Endometrium (tissue), 2 donors: ENCODE measurements around the gene GNB1L.

Experiments used
- FAIRE-seq: peaks from 2 replicates; lab custom pipeline; 2012; peaks lifted over from hg19 to GRCh38; lab: Jason Lieb, UNC
- donor health status: control.
- donor health status: control.

Gene GNB1L

DNA sequence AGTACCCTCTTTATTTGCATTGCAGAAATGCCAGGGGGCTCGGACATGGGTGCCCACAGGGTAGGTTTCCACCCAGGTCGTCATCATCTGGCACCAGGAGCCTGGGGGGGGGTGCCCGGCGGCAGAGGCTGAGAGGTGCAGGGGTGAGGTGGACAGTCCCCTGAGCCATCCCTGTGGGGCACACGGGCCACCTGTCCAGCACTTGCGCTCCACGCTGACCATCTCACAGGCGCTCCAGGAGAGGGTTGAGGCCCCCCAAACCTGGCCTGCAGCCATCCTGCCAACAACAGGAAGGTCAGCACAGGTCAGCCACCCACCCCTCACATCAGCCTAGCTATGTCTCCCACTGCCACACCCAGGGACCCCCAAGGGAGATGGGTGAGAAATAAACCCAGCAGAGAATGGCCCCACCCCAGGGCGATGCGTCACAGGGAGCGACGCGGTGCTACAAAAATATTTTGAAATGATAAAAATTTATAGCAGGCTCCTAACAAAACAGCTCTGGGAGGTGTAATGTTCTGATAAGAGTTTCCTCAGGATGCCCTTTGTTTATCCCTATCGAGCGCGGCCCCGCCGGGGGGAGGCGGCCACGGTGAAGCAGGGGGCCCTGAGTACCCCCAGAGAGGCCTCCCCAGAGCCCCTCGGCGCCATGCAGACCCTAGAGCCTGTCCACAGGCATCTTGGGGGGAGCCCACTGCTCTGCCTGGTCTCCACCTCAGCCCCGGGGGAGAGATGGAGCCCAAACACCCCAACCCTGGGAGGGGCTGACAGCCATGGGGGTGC lies 21.0 kb upstream of the GNB1L start:
- FAIRE-seq, result no peak

DNA sequence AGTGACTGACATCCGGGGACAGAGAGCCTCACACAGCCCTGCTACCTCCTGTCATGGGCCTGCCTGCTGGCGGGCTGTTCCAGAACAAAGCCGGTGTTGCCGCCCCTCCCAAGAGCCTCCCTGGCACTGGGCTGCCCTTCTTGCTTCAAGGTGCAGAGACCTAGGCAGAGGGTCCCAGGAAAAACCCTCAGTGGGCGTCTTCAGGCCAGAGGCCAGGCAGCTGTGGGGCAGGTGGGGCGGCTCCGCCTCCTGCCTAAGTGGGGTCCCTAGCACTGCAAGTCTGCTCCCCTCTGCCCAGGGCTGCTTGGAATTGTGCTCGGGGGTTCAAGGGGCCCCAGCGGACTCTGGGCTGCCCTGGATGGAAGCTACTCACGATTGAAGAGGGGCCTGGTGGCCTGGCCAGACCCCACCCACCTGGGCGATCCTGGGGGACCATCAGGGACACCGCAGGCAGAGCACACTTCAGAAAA lies 20.4 kb upstream of the GNB1L start:
- no peak for FAIRE-seq

DNA sequence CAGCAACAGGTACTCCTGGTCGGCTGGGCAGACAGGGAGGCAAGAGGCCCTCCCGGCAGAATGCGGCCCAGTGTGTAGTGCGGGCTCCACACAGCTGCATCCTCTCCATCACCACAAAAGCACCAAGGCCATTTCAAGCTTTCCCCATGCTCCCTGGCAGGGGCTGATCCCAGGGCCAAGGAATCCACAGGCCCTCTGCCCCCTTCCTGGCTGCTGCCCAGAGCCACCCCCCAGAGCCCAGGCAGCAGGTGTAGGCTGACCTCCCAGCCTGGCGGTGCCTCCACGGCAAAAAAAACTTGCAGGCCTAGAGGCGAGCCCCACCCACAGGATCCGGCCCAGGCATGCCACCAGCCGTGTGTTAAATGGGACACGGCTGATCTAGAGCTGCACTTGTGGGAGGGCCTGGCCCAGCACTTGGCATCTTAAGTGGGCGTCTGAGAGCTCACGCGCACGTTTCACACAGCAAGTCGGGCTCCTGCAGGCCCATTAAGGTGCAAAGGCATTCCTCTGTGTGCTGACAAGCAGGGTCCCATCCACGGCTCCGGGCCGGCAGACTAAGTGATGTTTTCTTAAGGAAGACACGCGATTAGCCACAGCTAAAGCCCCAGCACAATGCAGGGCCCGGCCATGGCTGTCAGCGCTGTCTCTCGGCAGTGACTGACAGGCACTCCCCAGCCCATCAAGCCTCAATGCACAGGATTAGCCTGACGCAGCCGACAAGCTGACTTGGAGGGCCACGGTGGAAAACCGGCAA lies 19.8 kb upstream of the GNB1L start:
- no peak for FAIRE-seq

DNA sequence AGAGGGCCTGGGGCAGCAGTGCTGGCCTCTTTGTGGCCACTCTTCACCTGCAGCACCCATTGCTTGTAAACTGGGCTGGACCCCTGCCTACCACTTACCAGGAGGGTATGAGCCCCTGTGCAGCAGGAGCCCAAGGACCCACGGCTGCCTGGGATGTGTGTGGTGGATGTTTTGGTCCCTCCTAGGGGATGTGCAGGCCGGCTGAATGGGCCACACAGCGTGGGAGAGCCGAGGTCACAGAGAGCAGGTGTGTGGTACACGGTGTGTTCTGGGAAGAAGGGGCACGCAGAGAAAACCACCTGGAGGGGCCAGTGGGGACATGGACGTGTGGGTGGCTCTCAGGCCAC lies 19.3 kb upstream of the GNB1L start:
- no peak for FAIRE-seq

DNA sequence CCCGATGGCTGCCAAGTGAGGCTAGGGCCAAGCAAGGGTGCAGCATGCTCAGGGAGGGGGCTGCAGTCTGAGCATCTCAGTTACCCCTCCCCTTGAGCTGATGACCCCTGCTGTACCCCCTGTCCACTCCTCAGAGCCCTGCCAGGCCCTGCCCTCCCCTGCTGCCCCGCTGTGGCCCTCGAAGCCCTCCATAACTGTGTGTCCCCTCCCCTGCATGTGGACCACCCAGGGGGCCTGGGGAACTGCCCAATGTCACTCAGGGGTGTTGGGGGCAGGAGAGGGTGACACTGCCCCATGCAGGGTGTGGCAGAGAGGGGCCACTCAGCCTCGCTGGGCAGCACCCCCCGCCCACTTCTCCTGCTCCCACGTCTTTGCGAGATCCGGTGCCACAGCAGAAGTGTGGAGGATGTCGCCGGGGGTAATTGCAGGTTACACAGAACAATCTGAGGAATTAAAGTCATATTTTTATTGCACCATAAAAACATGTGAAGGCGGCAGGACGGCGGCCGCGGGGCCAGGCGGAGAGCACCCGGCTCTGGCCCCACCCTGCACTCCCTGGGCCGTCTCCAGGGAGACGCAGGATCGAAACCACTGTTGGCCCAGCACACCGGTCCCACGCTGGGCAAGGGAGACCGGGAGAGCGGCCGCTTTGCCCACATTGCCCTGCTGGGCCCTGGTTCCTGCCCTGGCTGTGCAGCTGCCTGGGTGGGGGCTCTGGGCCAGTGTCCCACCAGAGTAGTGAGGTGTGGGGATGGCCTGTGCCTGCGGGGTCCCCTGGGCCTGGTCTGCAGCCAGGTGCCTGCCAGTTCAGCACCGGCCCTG lies 18.7 kb upstream of the GNB1L start:
- FAIRE-seq, result no peak

DNA sequence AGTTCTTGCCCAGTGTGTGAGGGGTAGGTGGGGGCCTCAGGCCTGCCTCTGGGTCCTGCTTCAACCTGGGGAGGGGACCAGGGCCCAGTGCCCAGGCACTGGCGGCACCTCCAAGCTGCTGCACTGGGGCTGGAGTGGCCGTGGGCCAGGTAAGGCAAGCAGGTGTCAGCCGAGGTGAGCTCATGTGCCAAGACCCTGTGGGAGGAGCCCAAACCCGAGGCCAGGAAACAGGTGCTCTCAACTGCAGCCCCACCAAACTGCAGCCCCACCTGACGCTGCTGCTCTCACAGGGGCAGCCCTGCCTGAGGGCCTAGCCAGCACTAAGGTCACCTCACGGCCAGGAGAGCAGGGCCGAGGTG lies 18.1 kb upstream of the GNB1L start:
- FAIRE-seq, result no peak

DNA sequence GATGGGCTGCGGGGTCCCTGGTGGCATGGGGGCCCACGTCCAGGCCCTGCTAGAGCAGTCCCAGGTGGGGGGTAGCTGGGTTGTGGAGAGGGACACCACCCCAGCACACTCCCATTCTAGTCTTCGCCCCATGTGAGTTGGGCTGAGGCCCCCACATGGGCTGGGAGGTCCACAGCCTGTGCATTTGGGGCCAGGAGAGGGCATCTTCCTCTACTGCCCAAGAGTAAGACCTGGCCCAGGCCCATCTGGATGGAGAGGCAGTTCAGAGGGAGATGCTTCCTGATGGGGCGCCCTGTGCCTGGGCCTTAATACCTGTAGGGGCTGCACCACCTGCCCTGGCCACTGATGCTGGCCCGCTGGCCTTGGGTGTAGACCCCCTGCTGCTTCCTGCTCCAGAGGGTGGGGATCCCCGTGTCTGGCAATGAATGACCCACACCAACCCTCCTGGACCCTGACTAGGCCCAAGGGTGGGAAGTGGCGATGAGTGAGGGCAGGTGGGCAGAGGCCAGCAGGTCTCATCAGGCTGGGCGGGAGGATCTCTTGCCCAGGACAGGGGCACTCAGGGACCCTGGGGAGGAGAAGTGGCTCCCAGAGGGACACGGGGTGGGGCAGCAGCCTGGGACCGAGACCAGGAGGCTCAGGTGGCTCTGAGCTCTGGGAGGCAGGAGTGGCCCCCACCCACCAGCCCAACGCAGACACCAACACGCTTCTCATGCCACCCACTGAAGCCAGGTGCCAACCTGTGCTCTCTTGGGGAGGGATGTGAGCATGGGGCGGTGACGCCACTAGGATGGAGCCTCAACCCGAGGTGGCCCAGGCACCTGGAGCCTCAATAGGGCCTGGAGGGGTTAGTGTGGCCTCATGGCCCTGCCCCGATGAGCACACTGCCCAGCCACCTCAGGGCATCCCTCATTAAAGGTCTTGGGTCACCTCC lies 17.4 kb upstream of the GNB1L start:
- FAIRE-seq, result no peak

DNA sequence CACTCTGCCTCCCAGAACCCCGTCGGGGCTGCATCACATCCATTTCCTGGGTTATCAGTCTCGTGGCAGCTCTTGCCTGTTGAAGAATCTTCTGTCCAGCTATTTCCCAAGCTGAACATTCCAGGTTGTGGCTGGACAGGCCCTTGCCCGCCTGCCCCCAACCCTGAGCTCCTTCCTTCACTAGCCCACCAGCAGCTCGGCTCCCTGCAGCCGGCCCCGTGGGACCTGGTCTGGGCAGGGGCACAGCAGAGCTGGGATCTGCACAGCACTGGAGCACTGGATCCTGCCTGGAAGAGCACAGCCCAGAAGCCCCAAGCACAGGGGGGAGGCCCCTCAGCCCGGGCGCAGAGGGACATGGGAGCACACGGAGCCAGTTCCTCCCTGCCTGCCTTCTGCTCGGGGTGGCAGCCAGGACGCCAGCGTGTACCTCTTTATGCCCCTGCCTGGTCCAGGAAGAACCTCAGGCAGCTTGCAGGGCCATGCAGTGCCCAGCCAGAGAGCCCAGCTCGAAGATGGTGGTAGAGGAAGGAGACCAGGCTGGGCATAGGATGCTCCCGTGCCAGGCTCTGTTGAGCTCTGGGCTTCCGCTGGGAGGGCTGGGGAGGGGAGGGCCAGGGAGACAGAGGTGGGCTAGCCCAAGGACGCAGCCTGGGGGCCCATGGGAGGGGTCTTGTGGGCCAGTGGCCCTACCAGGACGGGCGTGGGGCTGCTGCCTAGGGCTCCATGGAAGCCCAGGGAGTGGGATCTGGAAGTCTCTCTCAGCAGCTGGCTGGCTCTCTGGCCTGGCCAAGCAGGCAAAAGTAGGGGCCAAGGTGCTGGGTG lies 16.6 kb upstream of the GNB1L start:
- no peak for FAIRE-seq

DNA sequence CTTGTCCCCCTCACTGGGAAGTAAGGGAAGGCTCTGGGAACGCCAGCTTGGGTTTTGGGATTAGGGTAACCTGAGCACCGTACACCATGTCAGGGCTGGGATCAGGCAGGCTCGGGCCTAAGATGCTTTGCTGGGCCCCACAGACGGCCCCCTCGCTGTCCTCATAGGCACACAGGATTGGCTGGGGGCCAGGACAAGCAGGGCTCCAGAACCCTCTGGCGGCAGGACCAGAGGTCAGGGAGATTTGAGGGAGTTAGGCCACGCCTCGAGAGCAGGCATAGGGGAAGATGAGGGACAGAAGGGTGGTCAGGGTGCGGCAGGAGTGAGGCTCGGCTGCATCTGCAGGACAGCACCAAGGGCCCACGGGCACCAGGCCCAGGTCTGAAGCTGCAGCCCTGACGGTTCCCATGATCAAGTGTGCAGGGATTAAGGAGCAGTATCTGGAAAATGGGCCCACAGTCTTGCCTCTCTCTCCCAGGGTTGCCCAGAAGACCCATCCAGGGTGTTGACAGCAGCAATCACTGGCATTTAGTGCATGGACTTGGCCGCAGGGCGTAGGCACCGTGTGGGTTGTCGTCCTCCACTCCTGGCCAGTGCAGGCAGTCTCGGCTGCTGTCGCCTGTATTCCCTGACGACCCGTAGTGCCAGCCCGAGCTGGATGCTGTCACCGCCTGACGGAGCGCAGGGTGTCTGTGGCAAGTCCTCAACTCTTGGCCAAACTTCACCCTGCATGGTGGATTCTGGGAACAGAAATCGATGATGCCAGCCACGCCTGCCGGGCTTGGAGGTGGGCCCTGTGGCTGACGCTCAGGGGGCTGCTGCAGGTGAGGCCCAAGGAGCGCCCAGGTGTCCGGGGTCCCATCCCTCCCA lies 15.7 kb upstream of the GNB1L start:
- FAIRE-seq, result no peak

DNA sequence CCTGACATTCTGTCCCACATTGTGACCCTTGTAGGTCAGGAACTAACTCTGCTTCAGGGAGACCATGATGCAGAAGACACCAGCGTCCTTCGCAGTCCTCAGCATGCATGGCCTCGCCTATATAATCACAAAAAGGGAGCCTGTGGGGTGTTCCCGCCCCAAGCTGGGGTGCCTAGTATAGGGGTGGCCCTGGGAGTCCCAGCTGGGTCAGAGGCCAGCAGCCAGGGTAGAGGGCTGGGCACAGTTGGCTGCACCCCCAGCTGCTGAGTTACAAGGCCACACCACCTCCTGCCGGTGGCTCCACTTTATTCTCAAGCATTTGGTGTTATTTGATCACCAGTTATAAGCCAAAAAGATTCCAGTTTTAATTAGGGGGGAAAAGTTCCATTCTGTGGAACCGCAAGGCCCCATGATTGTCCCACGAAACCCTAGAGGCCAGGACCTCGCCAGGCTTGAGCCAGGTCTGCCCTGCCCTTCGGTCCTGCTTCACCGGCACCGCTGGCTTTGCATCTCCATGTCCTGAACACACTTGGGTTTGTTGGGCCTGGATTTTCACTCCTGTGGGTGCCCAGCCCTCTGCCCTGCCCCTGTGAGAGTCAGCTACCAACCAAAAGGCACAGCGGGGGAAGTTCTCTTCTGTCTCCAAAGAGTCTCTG lies 15.0 kb upstream of the GNB1L start:
- no peak for FAIRE-seq

DNA sequence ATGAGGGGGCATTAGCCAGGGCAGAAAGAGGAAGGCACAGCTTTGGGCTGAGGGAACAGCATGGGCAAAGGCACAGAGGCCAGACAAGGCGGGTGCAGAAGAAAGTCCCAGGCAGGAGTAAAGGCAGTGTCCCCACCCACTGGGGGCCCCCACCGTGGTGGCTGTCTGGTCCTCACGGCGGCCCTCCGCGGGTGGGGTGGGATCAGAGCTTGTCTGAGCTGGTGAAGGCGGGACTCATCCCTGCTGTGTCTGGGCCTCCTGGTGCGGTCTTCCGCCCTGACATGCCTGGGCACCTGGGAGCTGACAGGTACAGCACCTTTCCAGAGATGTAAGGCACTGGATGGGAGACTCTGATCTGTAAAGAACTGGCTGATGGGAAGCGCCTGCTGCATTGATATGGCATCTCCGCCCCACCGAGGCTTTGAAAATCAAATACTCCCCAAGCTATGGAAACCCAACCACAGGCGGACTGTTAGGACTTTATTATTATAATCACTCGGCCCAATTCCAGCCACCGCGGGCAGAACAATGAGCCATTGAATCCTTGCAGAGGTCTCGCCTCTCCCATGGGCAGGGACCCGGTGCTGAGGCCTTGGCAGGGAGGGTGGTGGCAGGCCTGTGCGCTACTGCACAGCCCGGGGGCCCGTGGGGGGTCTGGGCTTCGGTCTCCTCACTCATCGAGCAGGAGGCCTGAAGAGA lies 14.2 kb upstream of the GNB1L start:
- no peak for FAIRE-seq

DNA sequence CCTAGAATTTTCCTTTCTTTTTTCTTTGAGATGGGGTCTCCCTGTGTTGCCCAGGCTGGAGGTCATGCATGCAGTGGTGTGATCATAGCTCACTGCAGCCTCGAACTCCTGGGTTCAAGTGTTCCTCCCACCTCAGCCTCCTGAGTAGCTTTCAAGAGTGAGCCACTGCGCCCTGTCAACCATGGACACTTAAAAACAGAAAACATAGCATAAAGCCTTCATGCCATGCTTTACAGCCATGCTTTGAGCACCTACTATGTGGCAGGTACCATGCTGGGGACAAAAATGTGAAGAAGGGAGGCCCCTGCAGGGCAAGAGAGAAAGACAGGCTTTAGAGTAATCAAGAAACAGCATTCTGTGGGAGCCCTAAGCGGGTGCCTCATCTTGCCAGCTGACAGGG lies 13.7 kb upstream of the GNB1L start:
- no peak for FAIRE-seq

DNA sequence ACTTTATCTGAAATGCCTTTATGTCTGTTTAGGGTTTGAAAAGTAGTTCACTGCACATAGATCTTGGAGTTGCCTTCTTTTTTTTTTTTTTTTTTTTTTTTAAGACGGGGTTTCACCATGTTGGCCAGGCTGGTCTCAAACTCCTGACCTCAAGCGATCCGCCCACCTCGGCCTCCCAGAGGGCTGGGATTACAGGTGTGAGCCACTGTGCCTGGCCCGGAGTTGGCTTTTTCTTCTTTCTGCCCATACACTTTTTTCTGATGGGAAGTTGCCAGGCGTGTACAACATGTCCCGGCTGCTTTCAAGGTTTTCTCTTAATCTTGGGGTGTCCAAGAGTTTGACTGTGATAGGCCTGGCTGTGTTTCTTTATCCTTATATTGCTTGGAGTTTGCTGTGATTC lies 12.9 kb upstream of the GNB1L start:
- no peak for FAIRE-seq

DNA sequence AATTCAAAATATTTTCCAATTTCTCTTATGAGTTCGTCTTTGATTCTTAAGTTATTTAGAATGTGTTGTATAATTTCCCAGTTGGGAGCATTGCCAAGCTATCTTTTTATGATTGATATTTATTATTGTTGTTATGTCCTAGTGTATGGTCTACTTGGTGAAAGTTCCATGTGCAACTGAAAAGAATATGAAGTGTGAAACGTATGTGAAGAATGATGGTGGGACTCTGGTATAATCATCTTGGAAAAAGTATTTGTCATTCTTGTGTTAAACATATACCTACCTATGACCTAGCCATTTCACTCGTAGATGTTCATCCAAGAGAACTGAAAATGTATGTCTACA lies 12.0 kb upstream of the GNB1L start:
- no peak for FAIRE-seq

DNA sequence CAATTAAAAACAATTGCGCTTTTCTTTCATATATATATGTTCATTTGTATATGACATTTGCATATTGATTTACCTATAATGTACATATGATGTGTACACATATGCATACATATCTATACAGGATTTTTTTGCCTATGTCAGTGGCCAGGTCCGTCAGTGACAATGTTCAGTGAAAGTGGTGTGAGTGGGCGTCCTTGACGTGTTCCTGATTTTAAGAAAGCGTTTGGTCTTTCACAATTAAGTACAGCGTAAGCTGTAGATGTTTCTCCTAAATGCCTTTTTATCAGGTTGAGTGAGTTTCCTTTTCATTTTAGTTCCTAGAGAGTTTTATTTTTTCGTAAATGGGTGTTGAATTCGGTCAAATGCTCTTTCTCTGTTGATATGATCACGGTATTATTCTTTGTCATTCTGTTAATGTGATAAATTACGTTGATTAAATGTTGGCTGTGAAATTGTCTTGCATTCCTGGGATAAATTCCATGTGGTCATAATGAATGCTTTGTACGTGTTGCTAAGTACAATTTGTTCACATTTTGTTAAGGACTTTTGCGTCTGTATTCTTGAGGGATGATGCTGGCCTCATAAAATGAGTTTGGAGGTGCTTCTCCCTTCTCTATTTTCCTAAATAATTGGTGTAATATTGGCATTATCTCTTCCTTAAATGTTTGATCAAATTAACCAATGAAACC lies 10.6 kb upstream of the GNB1L start:
- FAIRE-seq, result no peak

DNA sequence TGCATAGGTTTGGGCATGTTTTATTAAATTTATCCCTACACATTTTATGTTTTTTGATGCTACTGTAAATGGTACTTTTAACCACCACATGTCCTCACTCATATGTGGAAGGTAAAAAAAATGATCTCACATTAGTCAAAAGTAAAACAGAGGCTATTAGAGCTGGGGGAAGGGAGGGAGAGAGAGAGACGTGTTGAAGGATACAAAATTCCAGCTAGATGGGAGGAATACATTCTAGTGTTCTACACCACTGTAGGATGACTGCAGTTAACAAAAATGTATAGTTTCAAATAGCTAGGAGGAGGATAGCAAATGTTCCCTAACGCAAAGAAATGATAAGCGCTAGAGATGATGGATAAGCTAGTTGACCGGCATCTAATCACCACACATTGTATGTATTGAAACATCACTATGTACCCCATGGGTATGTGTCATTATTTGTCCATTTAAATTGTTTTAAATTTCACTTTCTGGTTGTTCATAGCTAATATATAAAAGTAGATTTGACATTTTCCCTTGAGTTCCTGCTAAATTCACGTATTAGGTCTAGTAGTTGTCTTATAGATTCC lies 9.9 kb upstream of the GNB1L start:
- FAIRE-seq, result no peak

DNA sequence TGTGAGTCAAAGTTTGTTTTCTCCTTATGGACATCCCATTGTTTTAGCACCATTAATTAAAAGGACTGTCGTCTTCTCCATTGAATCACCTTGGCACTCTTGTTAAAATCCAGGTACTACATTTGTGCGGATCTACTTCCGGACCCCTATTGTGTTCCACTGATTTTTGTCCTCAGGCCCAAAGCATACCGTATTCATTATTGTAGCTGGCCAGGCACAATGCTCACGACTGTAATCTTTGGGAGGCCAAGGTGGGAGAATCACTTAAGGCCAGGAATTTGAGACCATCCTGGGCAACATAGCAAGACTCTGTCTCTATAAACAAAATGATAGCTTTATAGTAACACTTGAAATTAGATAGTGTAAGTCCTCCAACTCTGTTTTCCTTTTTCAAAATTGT lies 8.9 kb upstream of the GNB1L start:
- FAIRE-seq, result no peak
